Smooth muscle cell (in vitro differentiated cells): ENCODE results near the gene MACROD2. TPM values are rescaled to one million over a fixed set of nuclear protein-coding genes. Genes with fewer than 3 reads are reported as not detected.

Experiments
- DNase-seq: peaks from one replicate; lab custom pipeline; 2025; ENCODE audit not compliant: unreplicated experiment; lab: John Stamatoyannopoulos, UW
- H2AFZ ChIP-seq: fragments of 200-600 bp; sonication (generic); 2 replicates; pipeline ENCODE4 v1.6.0; 2016; ENCODE audit warnings: antibody characterized with exemption, low read depth, mild to moderate bottlenecking
- H3F3A ChIP-seq: fragments of 200-600 bp; sonication (generic); 2 replicates; pipeline ENCODE4 v1.6.0; 2017; ENCODE audit warnings: antibody characterized with exemption, low read depth
- H3K27ac ChIP-seq: fragments of 200-600 bp; sonication (generic); 2 replicates; pipeline ENCODE4 v1.5.1; 2016; ENCODE audit warnings: low read depth, mild to moderate bottlenecking
- H3K27me3 ChIP-seq: fragments of 200-600 bp; sonication (generic); 2 replicates; pipeline ENCODE4 v1.6.1; 2016; ENCODE audit warnings: low read depth, mild to moderate bottlenecking
- H3K36me3 ChIP-seq: fragments of 200-600 bp; sonication (generic); 2 replicates; pipeline ENCODE4 v1.5.1; 2016; ENCODE audit warnings: low read depth
- H3K4me1 ChIP-seq: fragments of 200-600 bp; sonication (generic); 2 replicates; pipeline ENCODE4 v1.5.1; 2016; ENCODE audit warnings: low read depth
- H3K4me2 ChIP-seq: fragments of 200-600 bp; sonication (generic); 2 replicates; pipeline ENCODE4 v1.6.0; 2016; ENCODE audit warnings: mild to moderate bottlenecking
- H3K4me3 ChIP-seq: fragments of 200-600 bp; sonication (generic); 2 replicates; pipeline ENCODE4 v1.5.1; 2016; ENCODE audit warnings: mild to moderate bottlenecking
- H3K79me2 ChIP-seq: fragments of 200-600 bp; sonication (generic); 2 replicates; pipeline ENCODE4 v1.6.0; 2016; ENCODE audit warnings: low read depth, mild to moderate bottlenecking
- H3K9ac ChIP-seq: fragments of 200-600 bp; sonication (generic); 2 replicates; pipeline ENCODE4 v1.6.0; 2016; ENCODE audit warnings: low read depth
- H3K9me3 ChIP-seq: fragments of 200-600 bp; sonication (generic); replicated peaks from 2 replicates; pipeline ENCODE4 v1.5.1; 2016; ENCODE audit warnings: low read depth
- H4K20me1 ChIP-seq: fragments of 200-600 bp; sonication (generic); 2 replicates; pipeline ENCODE4 v1.6.0; 2016; ENCODE audit warnings: low read depth
- WGBS: methylation state at CpG from one replicate; pipeline ENCODE4 v1.1.7; 2016; ENCODE audit warnings: low lambda C conversion rate; 5-methylcytosine and 5-hydroxymethylcytosine counted together
- polyA plus RNA-seq: library from polyadenylated mRNA; unstranded; fragments of >200 nt; fragmentation: Nextera tagmentation; extraction: Ambion mirVana; gene quantifications from 2 replicates; pipeline ENCODE4 v1.2.1, GENCODE V29; 2016
- small RNA-seq: library from RNA; depleted of rRNA; stranded (forward); fragments of <200 nt; gene quantifications from one replicate; pipeline ENCODE3, GENCODE V24; 2014
- total RNA-seq: library from RNA; depleted of rRNA; stranded (reverse); fragments of >200 nt; gene quantifications from 2 replicates; pipeline ENCODE4 v1.2.3, GENCODE V29; 2014
- TF ChIP-seq, protein P1 (sequence below): fragments of 200-600 bp; sonication (generic); IDR thresholded peaks from 2 replicates; pipeline ENCODE4 v1.5.1; 2017; ENCODE audit warnings: borderline replicate concordance, mild to moderate bottlenecking, antibody characterized with exemption; ENCODE audit not compliant: insufficient read depth, poor library complexity, severe bottlenecking

Gene MACROD2
- total and polyA plus RNA-seq, 2 experiments from 2014 or later = 0.04 to 0.32 TPM

DNA sequence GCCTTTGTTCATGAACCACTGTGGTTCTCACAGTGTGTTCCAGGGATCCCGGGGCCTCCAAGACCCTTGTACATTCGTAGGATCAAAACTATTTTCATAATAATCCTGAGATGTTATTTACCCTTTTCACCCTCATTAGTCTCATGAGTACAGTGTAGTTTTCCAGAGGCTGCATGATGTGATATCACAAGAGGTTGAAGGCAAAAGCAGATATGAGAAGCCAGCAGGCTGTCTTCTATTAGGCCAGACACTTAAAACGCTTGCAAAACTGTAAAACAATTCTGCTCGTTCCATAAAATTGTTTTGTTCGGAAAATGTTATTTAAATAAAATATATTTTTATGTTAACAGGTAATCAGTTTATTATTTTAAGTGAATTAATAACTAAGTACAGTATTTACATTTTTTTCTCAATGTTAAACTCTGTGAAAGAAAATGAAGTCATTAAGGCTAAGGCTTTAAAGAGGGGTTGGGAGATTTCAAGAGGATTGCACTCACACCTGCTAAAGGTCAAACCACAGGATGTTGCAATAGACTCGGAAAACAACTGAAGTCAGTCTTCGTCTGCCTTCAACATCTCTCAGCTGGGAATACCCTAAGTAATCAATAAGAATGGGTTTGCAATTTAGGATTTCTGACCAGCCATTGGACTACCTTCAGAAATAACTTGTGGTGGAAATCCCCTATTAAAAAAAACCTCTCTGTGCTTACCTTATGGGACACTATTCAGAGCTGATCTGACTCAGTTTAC is 2103.7 kb downstream of the MACROD2 start:
- no peaks in the 10 kb centered on the region for H3F3A ChIP-seq
- 75% methylated on average over 7 of the region's 7 CpGs for WGBS
- no peak overlapping the region for H2AFZ ChIP-seq
- no peak overlapping the region for H3K4me3 ChIP-seq
- H3K4me1 ChIP-seq = no peaks in the 10 kb centered on the region
- H3K9ac ChIP-seq = no peak overlapping the region
- no peak overlapping the region for H3K27ac ChIP-seq
- DNase-seq = no peak
- H3K36me3 ChIP-seq = no peaks in the 10 kb centered on the region
- H3K9me3 ChIP-seq = no peaks in the 10 kb centered on the region
- H4K20me1 ChIP-seq = no peaks in the 10 kb centered on the region
- no peak overlapping the region for H3K4me2 ChIP-seq
- peaks cover 28% of the 10 kb centered on the region for H3K27me3 ChIP-seq
- TF ChIP-seq, protein P1, sequence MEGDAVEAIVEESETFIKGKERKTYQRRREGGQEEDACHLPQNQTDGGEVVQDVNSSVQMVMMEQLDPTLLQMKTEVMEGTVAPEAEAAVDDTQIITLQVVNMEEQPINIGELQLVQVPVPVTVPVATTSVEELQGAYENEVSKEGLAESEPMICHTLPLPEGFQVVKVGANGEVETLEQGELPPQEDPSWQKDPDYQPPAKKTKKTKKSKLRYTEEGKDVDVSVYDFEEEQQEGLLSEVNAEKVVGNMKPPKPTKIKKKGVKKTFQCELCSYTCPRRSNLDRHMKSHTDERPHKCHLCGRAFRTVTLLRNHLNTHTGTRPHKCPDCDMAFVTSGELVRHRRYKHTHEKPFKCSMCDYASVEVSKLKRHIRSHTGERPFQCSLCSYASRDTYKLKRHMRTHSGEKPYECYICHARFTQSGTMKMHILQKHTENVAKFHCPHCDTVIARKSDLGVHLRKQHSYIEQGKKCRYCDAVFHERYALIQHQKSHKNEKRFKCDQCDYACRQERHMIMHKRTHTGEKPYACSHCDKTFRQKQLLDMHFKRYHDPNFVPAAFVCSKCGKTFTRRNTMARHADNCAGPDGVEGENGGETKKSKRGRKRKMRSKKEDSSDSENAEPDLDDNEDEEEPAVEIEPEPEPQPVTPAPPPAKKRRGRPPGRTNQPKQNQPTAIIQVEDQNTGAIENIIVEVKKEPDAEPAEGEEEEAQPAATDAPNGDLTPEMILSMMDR = no peak
- no peaks in the 10 kb centered on the region for H3K79me2 ChIP-seq

DNA sequence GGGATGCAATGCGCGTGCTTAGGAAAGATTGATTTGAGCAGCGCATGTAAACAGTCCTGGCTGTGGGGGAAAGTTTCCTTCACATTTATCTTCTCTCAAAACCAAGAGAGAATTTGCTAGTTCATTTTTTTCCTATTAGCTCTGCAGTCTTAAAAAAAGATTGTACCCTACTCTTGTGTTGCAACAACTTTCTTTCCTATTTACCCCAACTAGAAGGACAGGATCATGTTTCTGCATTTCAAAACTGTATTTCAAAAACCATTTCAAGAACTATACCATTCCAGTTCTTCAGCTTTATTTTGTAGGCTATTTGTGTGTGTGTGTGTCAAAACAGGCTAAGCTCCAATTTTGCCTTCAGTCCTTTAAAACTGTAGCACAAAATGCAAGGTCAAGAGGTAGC is 2104.8 kb downstream of the MACROD2 start:
- TF ChIP-seq, protein P1 = no peak
- H3K9me3 ChIP-seq = no peaks in the 10 kb centered on the region
- no peak for DNase-seq
- WGBS = 96% methylated on average over 3 of the region's 3 CpGs
- H3K27ac ChIP-seq = no peak overlapping the region
- no peaks in the 10 kb centered on the region for H3F3A ChIP-seq
- no peak overlapping the region for H3K9ac ChIP-seq
- H3K4me2 ChIP-seq = no peak overlapping the region
- H3K36me3 ChIP-seq = no peaks in the 10 kb centered on the region
- no peaks in the 10 kb centered on the region for H4K20me1 ChIP-seq
- H3K4me3 ChIP-seq = no peak overlapping the region
- no peaks in the 10 kb centered on the region for H3K4me1 ChIP-seq
- H3K27me3 ChIP-seq = peaks cover 28% of the 10 kb centered on the region
- no peak overlapping the region for H2AFZ ChIP-seq
- H3K79me2 ChIP-seq = no peaks in the 10 kb centered on the region

DNA sequence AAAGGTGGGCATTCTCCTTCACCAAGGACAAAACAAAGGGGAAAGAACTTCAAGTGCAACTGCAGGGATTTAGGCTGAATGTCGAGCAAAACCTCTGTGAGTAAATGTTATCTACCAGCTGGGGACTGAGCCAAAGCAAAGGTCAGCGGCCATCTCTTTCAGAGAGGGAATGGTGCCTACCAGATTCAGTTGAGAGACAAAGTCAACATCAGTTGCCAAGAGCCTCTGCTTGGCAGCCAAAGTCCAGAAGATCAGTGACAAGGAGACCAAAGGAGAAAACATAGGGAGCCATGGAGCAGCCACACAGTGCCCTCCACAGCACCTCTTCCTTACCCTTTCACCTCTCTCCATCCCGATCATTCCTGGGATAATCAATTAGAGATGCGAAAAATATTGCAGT is 2105.5 kb downstream of the MACROD2 start:
- Histone ChIP-seq H3K79me2 (no peaks in the 10 kb centered on the region), H3K36me3 (no peaks in the 10 kb centered on the region), H4K20me1 (no peaks in the 10 kb centered on the region), H3K9ac (no peak overlapping the region), H3K9me3 (no peaks in the 10 kb centered on the region), H3K27me3 (peaks cover 28% of the 10 kb centered on the region), H3K4me3 (no peak overlapping the region), H2AFZ (no peak overlapping the region), H3K4me2 (no peak overlapping the region), H3K27ac (no peak overlapping the region), H3F3A (no peaks in the 10 kb centered on the region), H3K4me1 (no peaks in the 10 kb centered on the region)
- TF ChIP-seq, protein P1 = no peak
- 94% methylated on average over 4 of the region's 4 CpGs for WGBS
- DNase-seq = no peak

Small RNA genes lying within 50 kb of the gene (small RNA-seq; reads per million reads assigned to genes)
- not detected for gene RN7SL864P
- gene RNA5SP475 = not detected
- not detected for gene RNU6-1159P
- gene RNU6-115P = 0.08 reads per million
- gene RNU6-228P = not detected
- gene RNU6-278P = not detected
- gene RPS3P1 = not detected

Other genes with a start within 250 kb of the MACROD2 start
- 9.3 and 10.7 TPM in 2 replicates for gene ESF1, start 210.6 kb upstream of the MACROD2 start, total RNA-seq
- gene ESF1, start 210.6 kb upstream of the MACROD2 start, polyA plus RNA-seq = 5.6 and 7.6 TPM in 2 replicates
- gene NDUFAF5, start 210.5 kb upstream of the MACROD2 start, total RNA-seq = 15.1 and 19.6 TPM in 2 replicates
- 23.7 and 27.9 TPM in 2 replicates for gene NDUFAF5, start 210.5 kb upstream of the MACROD2 start, polyA plus RNA-seq
- gene SEL1L2, start 4.9 kb upstream of the MACROD2 start, total RNA-seq = not detected in 2 replicates
- gene SEL1L2, start 4.9 kb upstream of the MACROD2 start, polyA plus RNA-seq = not detected in 2 replicates